GM21390 (cell line): Measurements from ENCODE around the gene UNC5C.

Experiments
- ATAC-seq: cut with Tn5 transposase; IDR thresholded peaks from one replicate; pipeline ENCODE4 v1.9.1; 2021; ENCODE audit not compliant: unreplicated experiment

The UNC5C gene

GRCh38 chr4:95358421-95358820 is 190.4 kb downstream of the UNC5C start:
- ATAC-seq = no peak

DNA sequence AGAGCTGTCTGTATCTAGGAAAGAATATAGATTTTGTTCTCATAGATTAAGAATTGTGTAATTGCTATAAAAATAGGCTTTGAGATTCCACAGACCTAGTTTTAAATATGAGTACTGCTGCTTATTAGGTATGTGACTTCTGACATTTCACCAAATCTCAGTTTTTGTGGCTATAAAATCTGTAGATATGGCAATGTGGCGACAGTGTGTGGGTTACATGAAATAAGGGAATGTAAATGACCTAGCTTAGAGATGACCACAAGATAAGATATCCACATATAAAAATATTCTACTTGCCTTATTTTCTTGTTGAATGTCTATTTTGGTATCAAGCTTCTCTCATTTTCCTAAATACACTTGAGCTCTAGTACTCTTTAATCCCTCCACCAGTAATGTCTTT is 193.8 kb downstream of the UNC5C start:
- no peak for ATAC-seq

- ATAC-seq = no peak
Observed at GRCh38 chr4:95348418-95348817, 200.4 kb downstream of the UNC5C start.

- no peak for ATAC-seq
Observed at GRCh38 chr4:95343235-95343634, 205.5 kb downstream of the UNC5C start.

DNA sequence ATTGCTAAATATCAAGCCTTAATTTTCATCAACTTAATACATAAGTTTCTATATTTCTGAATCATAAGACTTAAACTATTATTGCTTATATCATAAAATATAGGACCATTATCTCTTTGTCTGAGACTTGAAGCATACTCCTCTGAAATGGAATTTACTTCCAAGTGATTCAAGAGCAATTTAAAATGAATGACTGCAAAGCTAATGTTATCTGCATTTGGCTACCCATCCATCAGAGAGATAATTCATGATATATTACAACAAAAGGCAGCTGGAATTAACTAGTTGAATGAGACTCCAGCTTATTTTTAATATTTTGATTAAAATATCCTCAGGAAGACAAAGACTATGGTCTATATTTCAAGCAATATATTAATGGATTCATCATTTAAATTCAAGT is 208.6 kb downstream of the UNC5C start:
- no peak for ATAC-seq

GRCh38 chr4:95325665-95326064 is 223.1 kb downstream of the UNC5C start:
- no peak for ATAC-seq

DNA sequence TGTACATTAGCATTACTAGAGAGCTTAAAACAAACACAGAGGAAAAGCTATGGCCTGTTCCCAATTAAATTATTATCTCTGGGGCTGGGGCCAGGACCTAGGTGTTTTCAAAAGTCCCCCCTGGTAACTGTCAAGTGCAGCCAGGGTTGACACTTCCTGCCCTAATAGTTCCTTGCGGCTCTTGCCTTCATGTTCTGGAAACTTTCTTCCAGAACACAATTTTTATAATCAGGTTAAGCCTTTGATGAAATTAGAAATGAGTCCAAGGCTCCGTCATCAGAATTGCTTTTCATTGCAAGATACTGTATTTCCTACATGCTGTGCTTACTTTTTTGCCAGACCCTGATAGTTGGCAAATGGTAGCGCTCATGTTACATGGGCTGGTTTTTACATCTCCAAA is 229.6 kb downstream of the UNC5C start:
- no peak for ATAC-seq

GRCh38 chr4:95318483-95318882 is 230.3 kb downstream of the UNC5C start:
- no peak for ATAC-seq

GRCh38 chr4:95318044-95318443 is 230.7 kb downstream of the UNC5C start:
- ATAC-seq = no peak

GRCh38 chr4:95317085-95317793 is 231.5 kb downstream of the UNC5C start:
- ATAC-seq = no peak

DNA sequence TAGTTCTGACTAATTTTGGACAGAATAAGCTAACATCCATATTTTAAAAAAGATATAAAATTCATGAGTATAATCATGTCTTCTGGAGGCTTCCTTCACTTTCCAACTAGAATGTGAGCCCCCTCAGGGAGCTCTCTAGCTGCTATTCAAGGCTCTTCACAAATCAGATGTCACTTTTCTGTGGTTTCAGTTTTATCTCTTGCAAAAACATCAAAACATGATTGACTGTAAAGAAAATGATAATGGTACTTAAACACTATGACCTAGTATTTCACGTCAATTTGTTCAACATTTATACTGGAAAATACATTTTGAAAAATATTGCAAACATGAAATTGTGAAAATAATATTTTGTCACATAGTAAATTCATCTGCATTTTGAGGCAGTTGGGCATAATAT is 234.2 kb downstream of the UNC5C start:
- no peak for ATAC-seq

DNA sequence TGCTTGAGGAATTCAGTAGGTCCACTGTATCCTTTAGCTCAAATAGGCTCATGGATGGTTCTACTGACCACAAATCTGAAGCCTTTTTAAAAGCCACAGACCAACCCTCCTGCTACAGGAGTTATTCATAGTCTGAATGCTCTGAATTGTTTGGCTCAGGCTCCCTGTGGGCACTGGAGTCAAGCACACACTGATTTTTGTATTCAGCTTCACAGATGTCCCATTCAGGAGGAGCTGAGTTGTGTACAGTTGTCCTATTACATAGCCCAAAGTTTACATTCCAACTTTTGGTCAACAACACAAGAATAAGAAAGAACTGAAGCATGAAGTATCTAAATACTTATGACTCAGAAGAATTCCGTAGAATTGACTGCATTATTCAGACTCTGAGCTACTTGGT is 243.9 kb downstream of the UNC5C start:
- ATAC-seq = no peak

DNA sequence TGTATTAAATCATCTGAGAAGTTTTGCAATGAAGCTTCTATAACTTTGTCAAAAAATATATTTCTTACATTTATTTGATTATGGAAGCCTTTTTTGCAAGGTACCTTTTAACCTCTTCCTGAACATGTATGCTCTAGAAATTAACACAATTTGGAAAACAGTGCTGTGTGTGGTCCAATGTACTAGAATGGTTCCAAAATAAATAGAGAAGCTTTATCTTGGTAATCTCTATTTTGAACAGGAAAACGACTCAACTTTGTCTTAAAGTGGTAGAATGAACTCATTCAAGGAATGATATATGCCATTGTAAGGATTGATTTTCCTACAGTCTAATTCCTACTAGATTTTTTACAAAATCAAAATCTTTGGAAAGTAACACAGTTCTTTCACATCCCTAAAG is 248.5 kb downstream of the UNC5C start:
- no peak for ATAC-seq

DNA sequence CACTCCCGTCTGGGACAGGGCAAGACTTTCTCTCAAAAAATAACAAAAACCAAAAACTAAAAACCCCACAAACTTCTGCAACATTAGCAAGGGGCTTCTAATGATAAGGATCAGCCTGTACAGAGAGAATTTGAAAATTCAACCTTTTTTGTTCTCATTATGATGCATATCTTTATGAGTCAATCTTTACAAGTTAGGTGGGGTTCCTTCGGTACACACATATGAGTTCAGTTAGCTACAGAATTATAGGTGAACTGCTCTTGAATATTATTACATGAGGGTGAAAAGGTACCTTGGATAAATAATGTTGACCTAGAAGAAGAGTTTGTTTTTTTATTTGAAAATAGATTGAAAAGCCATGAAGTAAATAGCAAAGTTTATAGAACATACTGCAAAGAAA is 252.7 kb downstream of the UNC5C start:
- ATAC-seq = no peak

- no peak for ATAC-seq
Observed at GRCh38 chr4:95295157-95295556, 253.6 kb downstream of the UNC5C start.

DNA sequence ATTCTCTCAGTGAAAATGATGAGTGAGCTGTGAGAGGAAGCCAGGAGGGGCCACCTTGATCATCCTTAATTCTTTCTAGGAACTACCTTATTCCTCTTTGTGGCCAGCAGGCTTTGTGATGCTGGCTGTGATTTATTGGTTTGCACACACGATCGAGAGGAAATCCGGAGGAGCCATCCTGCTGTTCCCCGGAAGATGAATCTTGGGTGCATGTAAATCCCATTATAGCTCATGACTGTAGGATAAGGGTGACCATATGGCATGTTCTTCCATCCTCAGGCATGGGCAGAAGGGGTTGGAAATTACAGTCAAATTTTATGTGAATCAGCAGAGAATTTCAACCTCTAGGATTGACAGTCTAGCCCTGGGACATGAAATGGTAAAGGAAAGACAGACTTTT is 254.5 kb downstream of the UNC5C start:
- no peak for ATAC-seq

DNA sequence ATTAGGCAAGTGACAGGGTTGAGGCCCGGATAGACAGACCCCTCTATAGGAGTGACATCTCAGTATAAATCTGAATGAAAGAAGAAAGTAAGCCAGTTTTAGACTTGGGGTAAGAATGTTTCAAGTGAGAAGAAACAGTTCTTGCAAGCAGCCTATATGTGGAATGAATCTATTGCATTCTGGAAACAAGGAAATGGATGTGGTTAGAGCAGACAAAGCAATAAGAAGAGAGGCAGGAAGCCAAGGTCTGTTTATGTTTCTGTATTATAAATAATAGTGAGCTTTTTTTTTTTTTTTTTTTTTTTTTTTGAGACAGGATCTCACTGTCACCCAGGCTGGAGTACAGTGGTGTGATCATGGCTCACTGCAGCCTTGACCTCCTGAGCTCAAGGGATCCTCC is 255.8 kb downstream of the UNC5C start:
- no peak for ATAC-seq

DNA sequence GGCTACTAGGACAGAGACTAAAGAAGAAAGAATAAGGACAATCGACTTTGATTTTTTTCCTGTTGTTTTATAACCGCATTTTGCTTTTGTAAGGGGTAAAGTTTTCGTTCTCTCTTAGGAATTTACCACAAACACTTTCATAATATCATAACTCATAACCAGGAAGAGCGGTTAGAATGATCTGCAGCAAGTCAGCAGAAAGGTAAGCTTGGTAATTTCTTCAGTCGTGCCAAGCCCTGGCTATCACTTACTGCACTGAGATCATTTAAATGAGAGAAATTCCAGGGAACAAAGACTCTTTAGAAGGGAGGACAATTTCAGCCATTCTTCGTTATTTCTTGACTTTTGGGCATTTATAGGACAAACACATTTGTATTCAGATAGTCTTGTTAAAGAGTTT is 258.1 kb downstream of the UNC5C start:
- ATAC-seq = no peak

- peak; percentile 75 for ATAC-seq
Observed at GRCh38 chr4:95289028-95289634, 259.6 kb downstream of the UNC5C start.

GRCh38 chr4:95288552-95288951 is 260.2 kb downstream of the UNC5C start:
- ATAC-seq = no peak

DNA sequence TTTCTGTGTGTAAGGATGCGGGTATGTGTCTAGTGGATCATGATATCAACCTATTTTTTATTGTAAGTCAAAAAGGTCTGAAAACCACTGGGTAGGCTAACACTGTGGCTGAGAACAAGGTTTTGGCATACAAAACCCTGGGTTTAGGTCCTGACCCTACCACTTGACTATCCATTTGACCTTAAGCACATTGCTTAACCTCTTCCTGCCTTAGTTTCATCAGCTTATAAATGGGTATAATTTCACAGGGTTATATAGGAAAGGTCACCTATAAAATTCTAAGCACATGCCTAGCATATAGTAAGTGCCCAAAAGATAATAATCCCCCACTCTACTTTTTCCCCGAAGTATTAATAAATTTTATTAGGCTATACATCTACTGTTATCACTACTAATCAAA is 263.0 kb downstream of the UNC5C start:
- ATAC-seq = no peak

- no peak for ATAC-seq
Observed at GRCh38 chr4:95284655-95285054, 264.1 kb downstream of the UNC5C start.

DNA sequence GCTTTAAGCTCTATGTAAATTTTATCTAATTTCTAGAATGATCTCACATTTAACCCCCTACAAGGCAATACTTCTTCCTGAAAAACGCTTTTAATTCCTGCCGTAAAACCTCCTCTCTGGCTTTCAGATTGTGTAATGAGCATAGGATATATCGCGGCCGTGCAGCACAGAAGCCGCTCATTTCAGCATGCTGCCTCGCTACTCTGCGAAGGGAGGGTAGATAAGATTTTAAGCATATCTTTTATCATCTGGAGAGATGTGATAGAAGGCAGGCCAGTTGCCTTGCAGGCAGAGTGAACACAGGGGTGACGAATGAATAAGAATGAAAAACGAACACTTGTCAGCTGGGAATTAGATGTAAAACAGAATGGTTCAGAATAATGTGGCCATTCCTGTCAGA is 265.5 kb downstream of the UNC5C start:
- no peak for ATAC-seq
